HEK293 (cell line): ENCODE measurements around the gene CTF1.

Experiments used
- CTCF ChIA-PET: fragments of 350-600 bp; formaldehyde crosslinking; extraction: SDS; loops from one replicate; lab custom pipeline; 2021; ENCODE audit warnings: antibody characterized with exemption; lab: Yijun Ruan, JAX
- POLR2A ChIA-PET: fragments of 300-600 bp; formaldehyde crosslinking; extraction: SDS; loops from one replicate; lab custom pipeline; 2020; ENCODE audit warnings: antibody characterized with exemption, inconsistent platforms; lab: Yijun Ruan, JAX
- H3K27ac ChIP-seq: fragments of 200-500 bp; sonication (Bioruptor generic); 2 replicates; pipeline ENCODE4 v1.5.1; 2014; ENCODE audit warnings: low read depth, low read length, control low read depth, inconsistent platforms; ENCODE audit errors: extremely low read depth
- H3K36me3 ChIP-seq, 2 experiments: fragments of 200-500 bp in 1 of 2; sonication (Bioruptor generic) in 1 of 2; 1 replicate in 1 of 2; 2 replicates in 1 of 2; pipeline ENCODE4 v1.5.1; 2014 to 2017; ENCODE audit warnings: inconsistent platforms in 2 of 2, low read length in 2 of 2; ENCODE audit not compliant: control insufficient read depth in 2 of 2, insufficient read depth in 1 of 2
- H3K4me1 ChIP-seq: fragments of 200-500 bp; sonication (Bioruptor generic); 2 replicates; pipeline ENCODE4 v1.5.1; 2014; ENCODE audit warnings: mild to moderate bottlenecking, low read length, inconsistent platforms; ENCODE audit not compliant: control insufficient read depth, insufficient read depth
- H3K4me3 ChIP-seq: 2 replicates; pipeline ENCODE4 v1.5.1; 2011; ENCODE audit warnings: low read depth, mild to moderate bottlenecking, control low read depth, low read length, moderate library complexity
- H3K9me3 ChIP-seq: fragments of 200-500 bp; sonication (Bioruptor generic); 2 replicates; pipeline ENCODE4 v1.5.1; 2014; ENCODE audit warnings: low read depth, low read length, inconsistent platforms; ENCODE audit not compliant: control insufficient read depth, insufficient read depth
- ATF2 ChIP-seq: fragments of 450-650 bp; formaldehyde crosslinking; IDR thresholded peaks from 2 replicates; pipeline ENCODE4 v1.5.1; 2016; ENCODE audit warnings: missing biosample characterization, missing genetic modification characterization, low read depth
- EGR2 ChIP-seq: fragments of 450-650 bp; formaldehyde crosslinking; IDR thresholded peaks from 2 replicates; pipeline ENCODE4 v1.5.1; 2016; ENCODE audit warnings: low read depth, missing biosample characterization, missing genetic modification characterization
- ELK4 ChIP-seq: IDR thresholded peaks from 2 replicates; pipeline ENCODE4 v1.6.1; 2011; ENCODE audit warnings: mild to moderate bottlenecking, low read depth, low read length, borderline replicate concordance
- HOXD13 ChIP-seq: sonication (generic); formaldehyde crosslinking; IDR thresholded peaks from 2 replicates; pipeline ENCODE4 v1.8.0; 2022; ENCODE audit warnings: missing genetic modification reagents, borderline replicate concordance
- MEIS1 ChIP-seq: sonication (generic); formaldehyde crosslinking; IDR thresholded peaks from 2 replicates; pipeline ENCODE4 v1.8.1; 2022; ENCODE audit warnings: missing genetic modification reagents, mild to moderate bottlenecking, borderline replicate concordance
- PBX3 ChIP-seq: sonication (generic); formaldehyde crosslinking; IDR thresholded peaks from 2 replicates; pipeline ENCODE4 v1.8.1; 2022; ENCODE audit warnings: mild to moderate bottlenecking, moderate library complexity, missing genetic modification reagents
- SALL2 ChIP-seq: fragments of 450-650 bp; formaldehyde crosslinking; IDR thresholded peaks from 2 replicates; pipeline ENCODE4 v1.5.0; 2017; ENCODE audit warnings: missing biosample characterization, mild to moderate bottlenecking, missing genetic modification characterization, borderline replicate concordance
- SP3 ChIP-seq: fragments of 450-650 bp; formaldehyde crosslinking; IDR thresholded peaks from 2 replicates; pipeline ENCODE4 v1.5.1; 2016; ENCODE audit warnings: missing biosample characterization, missing genetic modification characterization
- SP7 ChIP-seq: fragments of 450-650 bp; formaldehyde crosslinking; IDR thresholded peaks from 2 replicates; pipeline ENCODE4 v1.5.1; 2016; ENCODE audit warnings: missing biosample characterization, missing genetic modification characterization
- YY1 ChIP-seq: fragments of 450-650 bp; formaldehyde crosslinking; IDR thresholded peaks from 2 replicates; pipeline ENCODE4 v1.5.1; 2018; ENCODE audit warnings: missing biosample characterization, missing genetic modification characterization
- ZBTB10 ChIP-seq: fragments of 450-650 bp; formaldehyde crosslinking; IDR thresholded peaks from 2 replicates; pipeline ENCODE4 v1.5.1; 2016; ENCODE audit warnings: missing biosample characterization, missing genetic modification characterization
- ZBTB17 ChIP-seq: fragments of 450-650 bp; formaldehyde crosslinking; IDR thresholded peaks from 2 replicates; pipeline ENCODE4 v1.5.1; 2016; ENCODE audit warnings: missing biosample characterization, missing genetic modification characterization
- ZBTB20 ChIP-seq: fragments of 450-650 bp; formaldehyde crosslinking; IDR thresholded peaks from 2 replicates; pipeline ENCODE4 v1.5.1; 2016; ENCODE audit warnings: missing biosample characterization, missing genetic modification characterization
- ZBTB21 ChIP-seq: fragments of 450-650 bp; formaldehyde crosslinking; IDR thresholded peaks from 2 replicates; pipeline ENCODE4 v1.5.1; 2017; ENCODE audit warnings: missing biosample characterization, missing genetic modification characterization
- ZBTB48 ChIP-seq: fragments of 450-650 bp; formaldehyde crosslinking; IDR thresholded peaks from 2 replicates; pipeline ENCODE4 v1.5.1; 2016; ENCODE audit warnings: missing biosample characterization, missing genetic modification characterization
- ZBTB49 ChIP-seq: fragments of 450-650 bp; formaldehyde crosslinking; IDR thresholded peaks from 2 replicates; pipeline ENCODE4 v1.5.1; 2016; ENCODE audit warnings: missing biosample characterization, missing genetic modification characterization, low read depth
- ZBTB8A ChIP-seq: fragments of 450-650 bp; formaldehyde crosslinking; IDR thresholded peaks from 2 replicates; pipeline ENCODE4 v1.5.1; 2016; ENCODE audit warnings: missing biosample characterization, missing genetic modification characterization
- ZNF174 ChIP-seq: fragments of 450-650 bp; formaldehyde crosslinking; IDR thresholded peaks from 2 replicates; pipeline ENCODE4 v1.5.0; 2017; ENCODE audit warnings: missing biosample characterization, mild to moderate bottlenecking, missing genetic modification characterization
- ZNF175 ChIP-seq: fragments of 450-650 bp; formaldehyde crosslinking; IDR thresholded peaks from 2 replicates; pipeline ENCODE4 v1.5.1; 2016; ENCODE audit warnings: missing biosample characterization, missing genetic modification characterization
- ZNF239 ChIP-seq: fragments of 450-650 bp; formaldehyde crosslinking; IDR thresholded peaks from 2 replicates; pipeline ENCODE4 v1.5.1; 2016; ENCODE audit warnings: missing biosample characterization, missing genetic modification characterization
- ZNF26 ChIP-seq: fragments of 450-650 bp; formaldehyde crosslinking; IDR thresholded peaks from 2 replicates; pipeline ENCODE4 v1.5.1; 2016; ENCODE audit warnings: missing biosample characterization, missing genetic modification characterization
- ZNF341 ChIP-seq: fragments of 450-650 bp; formaldehyde crosslinking; IDR thresholded peaks from 2 replicates; pipeline ENCODE4; 2016; ENCODE audit warnings: low read depth, missing biosample characterization, missing genetic modification characterization
- ZNF366 ChIP-seq: fragments of 450-650 bp; formaldehyde crosslinking; conservative IDR thresholded peaks from 2 replicates; pipeline ENCODE4 v1.5.1; 2016; ENCODE audit warnings: missing biosample characterization, missing genetic modification characterization
- ZNF391 ChIP-seq: fragments of 450-650 bp; formaldehyde crosslinking; IDR thresholded peaks from 2 replicates; pipeline ENCODE4 v1.5.1; 2016; ENCODE audit warnings: low read depth, missing biosample characterization, missing genetic modification characterization, borderline replicate concordance
- ZNF394 ChIP-seq: fragments of 450-650 bp; formaldehyde crosslinking; IDR thresholded peaks from 2 replicates; pipeline ENCODE4 v1.5.1; 2016; ENCODE audit warnings: missing biosample characterization, missing genetic modification characterization, mild to moderate bottlenecking, moderate library complexity, borderline replicate concordance
- ZNF510 ChIP-seq: fragments of 450-650 bp; formaldehyde crosslinking; IDR thresholded peaks from 2 replicates; pipeline ENCODE4 v1.5.1; 2018; ENCODE audit warnings: mild to moderate bottlenecking, missing genetic modification characterization, missing biosample characterization; ENCODE audit not compliant: insufficient replicate concordance
- ZNF549 ChIP-seq: fragments of 450-650 bp; IDR thresholded peaks from 2 replicates; pipeline ENCODE4 v1.5.1; 2018; ENCODE audit warnings: missing biosample characterization, missing genetic modification characterization, mild to moderate bottlenecking, inconsistent platforms, moderate library complexity
- ZNF580 ChIP-seq: fragments of 450-650 bp; formaldehyde crosslinking; IDR thresholded peaks from 2 replicates; pipeline ENCODE4 v1.5.1; 2016; ENCODE audit warnings: missing biosample characterization, missing genetic modification characterization
- ZNF610 ChIP-seq: fragments of 450-650 bp; formaldehyde crosslinking; IDR thresholded peaks from 2 replicates; pipeline ENCODE4 v1.5.1; 2016; ENCODE audit warnings: missing biosample characterization, missing genetic modification characterization, borderline replicate concordance
- ZNF629 ChIP-seq: fragments of 450-650 bp; formaldehyde crosslinking; IDR thresholded peaks from 2 replicates; pipeline ENCODE4 v1.5.1; 2017; ENCODE audit warnings: missing biosample characterization, missing genetic modification characterization
- ZNF654 ChIP-seq: fragments of 450-650 bp; formaldehyde crosslinking; IDR thresholded peaks from 2 replicates; pipeline ENCODE4 v1.5.1; 2016; ENCODE audit warnings: low read depth, missing biosample characterization, missing genetic modification characterization
- ZNF658 ChIP-seq: fragments of 450-650 bp; formaldehyde crosslinking; IDR thresholded peaks from 2 replicates; pipeline ENCODE4; 2016; ENCODE audit warnings: missing biosample characterization, missing genetic modification characterization
- ZNF664 ChIP-seq: fragments of 450-650 bp; formaldehyde crosslinking; IDR thresholded peaks from 2 replicates; pipeline ENCODE4 v1.5.1; 2016; ENCODE audit warnings: missing biosample characterization, missing genetic modification characterization
- ZNF701 ChIP-seq: fragments of 450-650 bp; formaldehyde crosslinking; IDR thresholded peaks from 2 replicates; pipeline ENCODE4 v1.5.1; 2016; ENCODE audit warnings: missing biosample characterization, missing genetic modification characterization

Gene CTF1

GRCh38 chr16:30850246-30850645, 46.2 kb upstream of the CTF1 start:
- no peaks in the 10 kb centered on the region for H3K36me3 ChIP-seq
- CTCF ChIA-PET = interaction anchor here (0.7 kb wide), 1 partner anchor 95 kb away, joined by 3 read pairs; no protein-coding TSS in a partner anchor
- POLR2A ChIA-PET = interaction anchor here (0.6 kb wide), 1 partner anchor 735 kb away, joined by 3 read pairs; no protein-coding TSS in a partner anchor

GRCh38 chr16:30853758-30854157, 42.7 kb upstream of the CTF1 start:
- Histone ChIP-seq H3K4me1 (no peaks in the 10 kb centered on the region), H3K27ac (no peak overlapping the region), H3K9me3 (no peaks in the 10 kb centered on the region), H3K36me3 (no peaks in the 10 kb centered on the region), H3K4me3 (no peak overlapping the region)
- CTCF ChIA-PET = interaction anchor here (1.2 to 5.9 kb wide), 3 partner anchors 9 to 42 kb away, joined by 4 to 72 read pairs (median 5); partner anchors contain the start of gene CTF1
- POLR2A ChIA-PET = interaction anchor here (0.8 to 1.0 kb wide), 3 partner anchors 8 to 21 kb away, joined by 3 read pairs; no protein-coding TSS in a partner anchor
- TF ChIP-seq SP7 (tag by site-specific recombination) (0 out of 2 replicates have a peak, but pooled peaks have one; percentile 26), ZNF391 (tag by site-specific recombination) (no peak), ZNF26 (no peak), ZNF549 (tag by site-specific recombination) (no peak), ZNF658 (tag by site-specific recombination) (no peak), ZNF366 (peak; percentile 62), ZBTB17 (tag by site-specific recombination) (no peak), ZBTB21 (tag by site-specific recombination) (peak; percentile 93), YY1 (tag by site-specific recombination) (no peak), ATF2 (tag by site-specific recombination) (peak; percentile 58; the same call in 1 of the 2 replicates), ZBTB10 (tag by site-specific recombination) (no peak), ZNF580 (tag by site-specific recombination) (no peak), ELK4 (no peak), ZBTB49 (tag by site-specific recombination) (no peak), ZNF629 (tag by site-specific recombination) (peak; percentile 90)

More at GRCh38 chr16:30850246-30850645, 46.2 kb upstream of the CTF1 start:
- no peak for TF ChIP-seq MEIS1 (CRISPR knock-in tag)
- no peak for TF ChIP-seq PBX3
- no peak for TF ChIP-seq SP3 (tag by site-specific recombination)
- TF ChIP-seq SALL2 (tag by site-specific recombination) = no peak
- no peak for TF ChIP-seq ZBTB20 (tag by site-specific recombination)
- TF ChIP-seq ZNF654 (tag by site-specific recombination) = no peak
- no peak for TF ChIP-seq ZBTB8A (tag by site-specific recombination)
- TF ChIP-seq ZNF510 (tag by site-specific recombination) = no peak
- no peak for TF ChIP-seq ZNF341 (tag by site-specific recombination)
- no peak for TF ChIP-seq ZNF394 (tag by site-specific recombination)
- no peak for TF ChIP-seq ZNF664 (tag by site-specific recombination)
- TF ChIP-seq ZNF175 (tag by site-specific recombination) = no peak
- no peak for TF ChIP-seq ZNF610 (tag by site-specific recombination)
- TF ChIP-seq ZBTB48 = no peak
- TF ChIP-seq ZNF701 = no peak
- TF ChIP-seq SP7 (tag by site-specific recombination) = no peak
- TF ChIP-seq EGR2 = no peak
- no peak for TF ChIP-seq HOXD13 (CRISPR knock-in tag)
- TF ChIP-seq ZNF174 = no peak
- TF ChIP-seq ZNF239 = no peak
- Histone ChIP-seq H3K4me1 (no peaks in the 10 kb centered on the region), H3K27ac (no peak overlapping the region), H3K4me3 (no peak overlapping the region), H3K9me3 (no peaks in the 10 kb centered on the region)
